ENCODE results near the gene ATP13A2. TPM values are rescaled to one million over a fixed set of nuclear protein-coding genes. Genes with fewer than 3 reads are reported as not detected.

ATP13A2 gene
- total and polyA plus RNA-seq, 2 donors (not counting 1 experiment from before 2014, with no cell fraction given) = 41.6 to 51.8 TPM

DNA sequence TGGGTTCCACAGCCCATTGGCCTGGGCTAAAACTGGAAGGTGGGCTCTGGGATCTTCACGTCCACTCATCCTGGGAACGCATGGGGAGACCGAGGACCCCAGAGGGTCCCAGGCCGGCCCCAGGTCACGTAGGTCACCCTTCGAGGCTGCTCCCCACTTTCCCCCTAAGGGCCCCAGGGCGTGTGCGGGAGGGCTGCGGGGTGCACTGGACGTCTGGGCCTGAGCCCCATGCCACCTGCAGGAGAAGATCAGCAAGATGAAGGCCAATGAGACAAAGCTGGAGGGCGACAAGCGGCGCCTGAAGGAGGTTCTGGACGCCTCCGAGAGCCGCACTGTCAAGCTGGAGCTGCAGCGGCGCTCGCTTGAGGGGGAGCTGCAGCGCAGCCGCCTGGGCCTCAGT lies 43.8 kb downstream of the ATP13A2 start:
- Mint-ChIP-seq H3K9me3 (ENCODE audit: insufficient read depth) (no peaks in the 10 kb centered on the region), H3K27me3 (no peaks in the 10 kb centered on the region), H3K4me1 (no peaks in the 10 kb centered on the region), H3K4me3 (no peak overlapping the region), H3K27ac (no peak overlapping the region)
- no peak overlapping the region for H3K4me2 ChIP-seq (replicated peaks; ENCODE audit: low read depth, low read length, poor library complexity, severe bottlenecking)
- no peaks in the 10 kb centered on the region for H4K20me1 ChIP-seq (ENCODE audit: control insufficient read depth, insufficient read depth, low read length, poor library complexity, severe bottlenecking)
- H3K9ac ChIP-seq (ENCODE audit: low read length) = no peak overlapping the region
- no peak overlapping the region for H3K4me3 ChIP-seq (ENCODE audit: control extremely low read depth in 1 of 5, extremely low read depth in 1 of 5, insufficient read depth in 1 of 5, low read depth in 2 of 5, low read length in 4 of 5)
- H2AFZ ChIP-seq (ENCODE audit: insufficient read depth, low read depth, low read length, poor library complexity, severe bottlenecking) = no peak overlapping the region
- intact Hi-C loops (cut with micrococcal nuclease) = no loop called here
- CTCF ChIA-PET = no interaction called here
- no peaks in the 10 kb centered on the region for H3K27me3 ChIP-seq (replicated peaks in 1 of 4; ENCODE audit: control extremely low read depth in 1 of 4, control insufficient read depth in 3 of 4, insufficient read depth in 4 of 4, low read length in 3 of 4)
- ATAC-seq (ENCODE audit: low read depth) = no peak
- H3K9me3 ChIP-seq (ENCODE audit: control extremely low read depth in 1 of 3, control insufficient read depth in 2 of 3, insufficient read depth in 1 of 3, low read length in 2 of 3) = no peaks in the 10 kb centered on the region
- TF ChIP-seq, protein P1, sequence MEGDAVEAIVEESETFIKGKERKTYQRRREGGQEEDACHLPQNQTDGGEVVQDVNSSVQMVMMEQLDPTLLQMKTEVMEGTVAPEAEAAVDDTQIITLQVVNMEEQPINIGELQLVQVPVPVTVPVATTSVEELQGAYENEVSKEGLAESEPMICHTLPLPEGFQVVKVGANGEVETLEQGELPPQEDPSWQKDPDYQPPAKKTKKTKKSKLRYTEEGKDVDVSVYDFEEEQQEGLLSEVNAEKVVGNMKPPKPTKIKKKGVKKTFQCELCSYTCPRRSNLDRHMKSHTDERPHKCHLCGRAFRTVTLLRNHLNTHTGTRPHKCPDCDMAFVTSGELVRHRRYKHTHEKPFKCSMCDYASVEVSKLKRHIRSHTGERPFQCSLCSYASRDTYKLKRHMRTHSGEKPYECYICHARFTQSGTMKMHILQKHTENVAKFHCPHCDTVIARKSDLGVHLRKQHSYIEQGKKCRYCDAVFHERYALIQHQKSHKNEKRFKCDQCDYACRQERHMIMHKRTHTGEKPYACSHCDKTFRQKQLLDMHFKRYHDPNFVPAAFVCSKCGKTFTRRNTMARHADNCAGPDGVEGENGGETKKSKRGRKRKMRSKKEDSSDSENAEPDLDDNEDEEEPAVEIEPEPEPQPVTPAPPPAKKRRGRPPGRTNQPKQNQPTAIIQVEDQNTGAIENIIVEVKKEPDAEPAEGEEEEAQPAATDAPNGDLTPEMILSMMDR (IDR thresholded peaks at IDR 0.05) = no peak
- no peak for TF ChIP-seq EZH2 (IDR thresholded peaks at IDR 0.05; ENCODE audit: borderline replicate concordance, insufficient read depth, low read depth, low read length, poor library complexity, severe bottlenecking)
- no peak overlapping the region for H3K27ac ChIP-seq (ENCODE audit: low read length in 2 of 2)
- POLR2A ChIA-PET = interaction anchor here (0.7 kb wide), 1 partner anchor 31 kb away, joined by 4 read pairs; no protein-coding TSS in a partner anchor
- H3K4me1 ChIP-seq (ENCODE audit: control insufficient read depth in 2 of 2, insufficient read depth in 2 of 2, low read length in 2 of 2) = no peaks in the 10 kb centered on the region
- WGBS (ENCODE audit: insufficient coverage) = 97% methylated on average over 21 of the region's 21 CpGs
- DNase-seq = no peak
- H3K36me3 ChIP-seq (replicated peaks in 1 of 2; ENCODE audit: control extremely low read depth in 1 of 2, control insufficient read depth in 1 of 2, extremely low read depth in 1 of 2, insufficient read depth in 2 of 2, low read length in 1 of 2) = peaks cover 0 to 6% of the 10 kb centered on the region in 2 experiments
- H3K79me2 ChIP-seq (ENCODE audit: control insufficient read depth, insufficient read depth, low read length) = no peaks in the 10 kb centered on the region

DNA sequence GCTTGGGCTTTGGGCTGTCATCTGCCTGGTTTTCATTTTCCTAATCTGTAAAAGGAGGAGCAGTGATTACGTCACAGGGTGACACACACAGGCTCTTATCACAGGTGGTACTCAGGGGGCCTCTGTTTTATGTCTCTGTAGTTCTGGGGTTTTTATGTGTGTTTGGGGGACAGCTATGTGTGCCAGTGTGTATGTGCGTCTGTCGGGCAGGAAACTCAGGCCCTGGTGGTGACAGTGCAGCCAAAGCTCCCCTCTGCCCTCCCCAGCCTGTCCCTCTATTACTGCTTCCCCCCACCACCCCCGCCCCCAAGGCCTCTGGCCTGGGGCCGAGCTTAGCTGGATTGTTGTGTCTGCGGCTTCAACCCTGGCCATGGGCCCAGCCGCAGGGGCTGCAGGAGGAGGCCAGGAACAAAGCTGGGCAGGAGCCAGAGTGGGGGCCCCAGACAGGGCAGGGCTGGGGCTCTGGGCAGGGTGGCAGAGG lies 44.6 kb downstream of the ATP13A2 start:
- ChIA-PET POLR2A (no interaction called here), CTCF (no interaction called here)
- no peak for DNase-seq
- Histone ChIP-seq H3K4me1 (ENCODE audit: control insufficient read depth in 2 of 2, insufficient read depth in 2 of 2, low read length in 2 of 2) (no peaks in the 10 kb centered on the region), H3K4me2 (replicated peaks; ENCODE audit: low read depth, low read length, poor library complexity, severe bottlenecking) (no peak overlapping the region), H3K36me3 (replicated peaks in 1 of 2; ENCODE audit: control extremely low read depth in 1 of 2, control insufficient read depth in 1 of 2, extremely low read depth in 1 of 2, insufficient read depth in 2 of 2, low read length in 1 of 2) (peaks cover 0 to 6% of the 10 kb centered on the region in 2 experiments), H3K27ac (ENCODE audit: low read length in 2 of 2) (no peak overlapping the region), H3K27me3 (replicated peaks in 1 of 4; ENCODE audit: control extremely low read depth in 1 of 4, control insufficient read depth in 3 of 4, insufficient read depth in 4 of 4, low read length in 3 of 4) (no peaks in the 10 kb centered on the region), H3K9ac (ENCODE audit: low read length) (no peak overlapping the region), H3K79me2 (ENCODE audit: control insufficient read depth, insufficient read depth, low read length) (no peaks in the 10 kb centered on the region), H3K9me3 (ENCODE audit: control extremely low read depth in 1 of 3, control insufficient read depth in 2 of 3, insufficient read depth in 1 of 3, low read length in 2 of 3) (no peaks in the 10 kb centered on the region), H2AFZ (ENCODE audit: insufficient read depth, low read depth, low read length, poor library complexity, severe bottlenecking) (no peak overlapping the region), H3K4me3 (ENCODE audit: control extremely low read depth in 1 of 5, extremely low read depth in 1 of 5, insufficient read depth in 1 of 5, low read depth in 2 of 5, low read length in 4 of 5) (no peak overlapping the region), H4K20me1 (ENCODE audit: control insufficient read depth, insufficient read depth, low read length, poor library complexity, severe bottlenecking) (no peaks in the 10 kb centered on the region)
- intact Hi-C loops (cut with micrococcal nuclease) = no loop called here
- Mint-ChIP-seq H3K4me1 (no peaks in the 10 kb centered on the region), H3K9me3 (ENCODE audit: insufficient read depth) (no peaks in the 10 kb centered on the region), H3K27me3 (no peaks in the 10 kb centered on the region), H3K4me3 (no peak overlapping the region), H3K27ac (no peak overlapping the region)
- TF ChIP-seq, protein P1 (IDR thresholded peaks at IDR 0.05) = no peak
- TF ChIP-seq EZH2 (IDR thresholded peaks at IDR 0.05; ENCODE audit: borderline replicate concordance, insufficient read depth, low read depth, low read length, poor library complexity, severe bottlenecking) = no peak
- WGBS (ENCODE audit: insufficient coverage) = 74% methylated on average over 5 of the region's 7 CpGs
- no peak for ATAC-seq (ENCODE audit: low read depth)

Measured in B cell (primary cell).